ENCODE data around the gene ORC3.
"Not testable (repeated sequence)": the region's sequence is repeated elsewhere in the genome, so short reads cannot be mapped to it uniquely, and the experiment has no call there.

Gene ORC3

DNA sequence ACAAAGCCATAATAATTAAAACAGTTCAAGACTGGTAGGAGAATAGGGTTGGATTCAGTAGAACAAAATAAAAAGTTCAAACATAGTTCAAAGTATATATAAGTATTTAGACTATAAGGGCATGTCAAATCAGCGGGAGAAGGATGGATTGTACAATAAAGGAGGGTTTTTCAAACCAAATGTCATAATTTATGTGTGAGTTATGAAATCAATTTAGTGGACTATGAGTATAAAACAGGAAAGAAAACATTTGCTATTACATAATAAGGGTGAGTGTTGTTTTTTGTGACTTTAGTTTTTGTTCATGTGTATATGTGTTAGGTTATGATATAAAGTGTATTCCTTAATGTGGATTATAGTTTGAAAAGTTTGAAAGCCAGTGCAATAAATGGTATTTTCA, 10.6 kb downstream of the ORC3 start:
- DNase-seq (ENCODE audit: low read depth): no peak

DNA sequence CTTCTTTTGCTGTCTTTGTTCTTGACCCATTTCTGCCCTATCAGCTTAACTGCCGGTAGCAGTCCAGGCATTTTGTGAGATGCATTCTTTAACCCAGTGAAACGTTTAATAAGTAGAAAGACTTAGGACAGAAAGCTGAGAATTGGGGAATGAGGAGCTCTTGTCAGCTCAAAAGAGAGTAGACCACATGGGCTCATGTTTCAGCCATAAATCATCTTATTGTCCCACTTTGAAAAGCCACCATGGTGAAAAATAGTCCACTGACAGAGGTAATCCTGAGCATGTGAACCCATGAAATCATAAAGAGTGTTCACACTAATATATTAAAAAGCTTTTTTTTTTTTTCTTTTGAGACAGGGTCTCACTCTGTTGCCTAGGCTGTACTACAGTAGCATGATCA, 16.3 kb downstream of the ORC3 start:
- DNase-seq (ENCODE audit: low read depth): no peak

DNA sequence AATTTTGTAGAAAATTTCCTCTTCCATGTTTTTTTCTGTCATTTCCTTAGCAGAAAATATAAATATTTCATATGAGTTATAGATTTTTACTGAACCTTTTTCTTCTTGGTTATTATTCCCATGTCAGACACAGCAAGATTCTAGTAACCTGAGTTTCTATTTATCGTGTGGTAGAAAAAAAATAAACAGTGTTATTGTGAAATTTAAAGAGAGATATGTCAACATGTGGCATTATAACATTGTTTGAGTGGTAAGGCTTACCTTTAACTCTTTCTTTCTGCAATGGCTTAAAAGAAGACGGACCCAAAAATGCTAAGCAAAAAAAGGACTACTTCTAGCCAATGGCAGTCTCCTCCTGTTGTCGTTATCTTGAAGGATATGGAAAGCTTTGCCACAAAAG, 18.9 kb downstream of the ORC3 start:
- no peak for DNase-seq (ENCODE audit: low read depth)

DNA sequence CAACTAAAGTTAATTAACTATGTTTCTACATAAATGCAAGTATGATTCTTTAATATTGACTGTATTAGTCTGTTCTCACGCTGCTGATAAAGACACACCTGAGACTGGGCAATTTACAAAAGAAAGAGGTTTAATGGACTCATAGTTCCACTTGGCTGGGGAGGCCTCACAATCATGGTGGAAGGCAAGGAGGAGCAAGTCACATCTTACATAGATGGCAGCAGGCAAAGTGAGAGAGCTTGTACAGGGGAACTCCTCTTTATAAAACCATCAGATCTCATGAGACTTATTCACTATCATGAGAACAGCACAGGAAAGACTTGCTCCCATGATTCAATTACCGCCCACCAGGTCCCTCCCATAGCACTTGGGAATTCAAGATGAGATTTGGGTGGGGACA, 23.1 kb downstream of the ORC3 start:
- not testable (repeated sequence) for DNase-seq (ENCODE audit: low read depth)

DNA sequence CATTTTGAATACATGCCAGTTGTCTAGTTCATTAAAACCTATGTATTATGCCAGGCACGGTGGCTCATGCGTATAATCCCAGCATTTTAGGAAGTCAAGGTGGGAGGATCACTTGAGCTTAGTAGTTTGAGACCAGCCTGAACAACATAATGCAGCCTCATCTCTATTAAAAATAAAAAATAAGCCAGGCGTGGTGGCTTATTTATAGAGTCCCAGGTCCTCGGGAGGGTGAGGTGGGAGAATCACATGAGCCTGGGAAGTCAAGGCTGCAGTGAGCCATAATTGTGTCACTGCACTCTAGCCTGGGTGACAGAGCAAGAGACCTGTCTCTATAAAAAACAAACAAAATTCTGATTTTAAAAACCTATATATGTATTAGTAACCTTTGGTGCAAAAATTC, 27.5 kb downstream of the ORC3 start:
- no peak for DNase-seq (ENCODE audit: low read depth)

DNA sequence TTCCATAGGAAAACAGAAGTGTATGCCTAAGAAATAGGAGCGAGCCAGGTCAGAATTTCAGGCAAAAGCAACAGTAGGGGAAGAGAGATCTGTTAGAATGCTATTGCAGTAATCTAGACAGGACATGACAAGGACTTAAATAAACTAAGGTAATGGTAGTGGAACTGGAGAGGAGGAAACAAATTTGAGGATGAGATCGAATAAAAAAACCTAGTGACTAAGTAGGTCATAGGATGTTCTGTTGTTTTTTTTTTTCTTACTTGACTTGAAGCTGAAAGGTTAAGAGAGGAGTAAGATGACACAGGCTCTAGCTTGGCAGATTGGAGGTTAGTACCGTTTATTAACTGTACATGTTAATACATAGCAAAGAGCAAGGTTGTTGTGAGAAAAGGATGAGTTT, 28.6 kb downstream of the ORC3 start:
- no peak for DNase-seq (ENCODE audit: low read depth)

DNA sequence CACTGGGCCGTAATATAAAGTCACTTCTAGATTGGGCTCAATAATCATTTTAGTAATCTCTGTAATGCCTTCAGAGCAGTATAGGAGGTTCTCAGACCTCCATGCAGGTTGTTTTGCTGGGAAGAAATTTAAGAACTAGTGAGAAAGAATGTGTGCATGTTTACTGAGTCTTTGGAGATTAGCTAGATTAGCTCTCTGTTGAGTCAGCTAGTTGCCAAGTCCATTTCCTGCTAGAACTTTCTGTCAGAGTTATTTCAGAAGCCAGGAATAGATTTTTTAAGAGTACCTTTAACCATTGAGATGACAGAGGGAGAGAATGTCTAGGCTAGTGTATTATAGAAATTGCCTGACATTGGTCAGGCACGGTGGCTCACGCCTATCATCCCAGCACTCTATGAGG, 33.3 kb downstream of the ORC3 start:
- DNase-seq (ENCODE audit: low read depth): peak; percentile 81

DNA sequence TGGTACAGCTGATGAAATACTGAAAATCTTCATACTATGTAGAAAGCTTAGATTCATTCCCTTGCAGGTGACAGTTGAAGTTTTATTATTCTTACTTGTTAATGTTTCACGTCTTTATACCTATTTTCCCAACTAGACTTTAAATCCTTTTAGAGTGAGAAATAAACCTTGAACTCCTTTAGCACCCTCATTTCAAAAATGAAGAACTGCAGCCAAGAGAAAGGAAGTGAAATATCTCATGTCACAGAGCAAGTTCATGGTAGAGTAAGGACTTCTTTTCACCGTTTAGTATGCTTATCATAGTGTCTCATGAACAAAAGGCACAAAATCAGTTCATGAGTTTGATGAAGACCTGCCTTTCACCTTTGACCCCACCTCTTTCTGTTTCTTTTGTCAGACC, 38.5 kb downstream of the ORC3 start:
- no peak for DNase-seq (ENCODE audit: low read depth)

DNA sequence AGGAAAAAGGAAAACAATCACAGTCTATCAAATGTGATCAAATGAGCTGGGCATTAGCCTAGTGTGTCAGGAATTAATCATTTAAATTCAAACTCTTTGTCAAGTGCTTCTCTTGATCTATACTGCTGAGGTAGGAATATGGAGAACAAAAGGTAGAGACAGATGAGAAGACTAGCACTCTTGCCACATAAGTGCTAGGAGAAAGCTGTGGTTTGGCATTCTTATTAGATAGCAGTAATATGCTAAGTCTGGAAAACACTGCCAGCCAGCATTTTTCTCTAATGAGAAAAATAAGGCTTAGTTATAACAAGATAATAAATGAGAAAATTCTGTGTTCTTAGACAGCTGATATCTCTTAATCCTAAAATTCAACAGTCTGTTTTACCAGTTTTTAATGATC, 38.9 kb downstream of the ORC3 start:
- DNase-seq (ENCODE audit: low read depth): peak; percentile 88

DNA sequence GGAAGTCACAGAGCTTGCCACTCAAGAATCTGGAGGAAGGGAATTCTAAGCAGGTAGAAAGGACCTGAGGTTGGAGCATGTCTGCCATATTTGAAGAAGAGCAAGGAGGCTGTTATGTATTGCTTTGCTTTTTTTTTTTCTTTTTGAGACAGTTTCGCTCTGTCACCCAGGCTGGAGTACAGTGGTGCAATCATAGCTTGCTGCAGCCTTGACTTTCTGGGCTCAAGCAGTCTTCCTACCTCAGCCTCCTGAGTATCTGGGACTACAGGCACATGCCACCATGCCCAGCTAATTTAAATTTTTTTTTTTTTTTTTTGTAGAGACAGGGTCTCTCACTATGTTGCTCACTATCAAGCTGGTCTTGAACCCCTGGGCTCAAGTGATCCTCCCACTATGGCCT, 40.8 kb downstream of the ORC3 start:
- DNase-seq (ENCODE audit: low read depth): no peak

DNA sequence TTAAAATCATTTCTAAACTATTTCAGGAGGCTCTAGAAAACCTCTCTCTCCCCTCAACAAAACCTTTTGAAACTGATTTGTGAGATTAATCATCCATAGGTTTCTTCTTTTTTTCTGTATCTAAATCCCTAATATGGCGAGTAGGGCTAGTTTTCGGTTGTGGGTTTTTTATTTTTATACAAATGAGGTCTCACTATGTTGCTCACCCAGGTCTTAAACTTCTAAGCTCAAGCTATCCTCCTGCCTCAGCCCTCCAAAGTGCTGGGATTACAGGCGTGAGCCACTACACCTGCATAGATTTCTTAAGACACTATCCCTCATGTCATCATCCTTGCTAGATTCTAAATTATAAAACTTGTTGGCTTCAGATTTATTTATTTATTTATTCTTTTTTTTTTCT, 43.9 kb downstream of the ORC3 start:
- no peak for DNase-seq (ENCODE audit: low read depth)

DNA sequence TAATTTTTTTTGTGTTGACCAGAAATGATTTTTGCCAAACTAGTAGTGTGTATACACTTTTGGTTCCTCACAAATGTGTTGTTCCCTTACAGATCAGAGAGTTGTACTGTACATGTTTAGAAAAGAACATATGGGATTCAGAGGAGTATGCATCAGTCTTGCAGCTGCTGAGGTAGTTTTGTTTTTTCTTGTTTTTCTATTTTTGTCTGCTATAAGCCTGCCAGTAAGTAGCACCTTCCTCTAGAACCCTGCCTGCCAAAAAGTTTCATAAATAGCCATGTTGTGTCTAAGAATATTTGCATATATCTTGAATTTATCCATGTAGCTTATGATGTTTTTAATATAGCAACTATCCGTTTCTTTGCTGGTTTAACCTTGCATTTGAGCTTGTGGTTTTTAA, 46.4 kb downstream of the ORC3 start:
- DNase-seq (ENCODE audit: low read depth): no peak

DNA sequence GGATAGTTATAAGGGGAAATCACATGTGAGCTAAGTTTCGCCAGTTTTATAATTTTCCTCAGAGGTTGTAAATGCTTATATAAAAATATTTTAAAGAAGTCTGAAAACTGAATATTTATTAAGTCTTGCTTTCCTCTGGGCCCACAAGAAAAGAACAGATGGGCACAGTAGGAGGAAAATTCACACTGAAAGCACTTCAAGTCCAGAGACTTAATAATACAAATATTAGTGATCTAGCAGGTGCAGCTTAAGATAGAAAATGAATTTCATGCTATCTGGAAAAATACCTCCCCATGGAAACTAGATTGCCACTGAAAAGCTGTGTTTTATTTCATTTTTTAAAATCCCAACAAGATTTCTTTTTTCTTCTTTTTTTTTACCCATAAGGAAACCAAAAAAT, 47.2 kb downstream of the ORC3 start:
- DNase-seq (ENCODE audit: low read depth): no peak

DNA sequence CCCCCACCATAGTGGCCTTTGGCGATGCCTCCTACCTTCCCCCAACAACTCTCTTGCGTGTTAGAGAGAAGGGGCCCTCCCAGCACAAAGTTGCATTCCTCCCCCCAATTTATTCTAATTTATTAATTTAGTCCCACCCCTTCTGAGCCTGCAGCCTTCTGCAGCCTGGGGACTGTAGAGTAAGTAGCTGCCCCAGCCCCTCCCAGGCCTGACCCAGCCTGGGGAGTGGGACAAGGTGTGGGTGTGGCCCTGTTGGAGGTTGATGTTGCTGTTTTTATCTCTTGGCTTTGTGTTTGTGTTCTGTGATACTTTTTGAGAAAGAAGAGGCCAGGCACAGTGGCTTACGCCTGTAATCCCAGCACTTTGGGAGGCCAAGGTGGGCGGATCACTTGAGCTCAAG, 49.4 kb downstream of the ORC3 start:
- no peak for DNase-seq (ENCODE audit: low read depth)

DNA sequence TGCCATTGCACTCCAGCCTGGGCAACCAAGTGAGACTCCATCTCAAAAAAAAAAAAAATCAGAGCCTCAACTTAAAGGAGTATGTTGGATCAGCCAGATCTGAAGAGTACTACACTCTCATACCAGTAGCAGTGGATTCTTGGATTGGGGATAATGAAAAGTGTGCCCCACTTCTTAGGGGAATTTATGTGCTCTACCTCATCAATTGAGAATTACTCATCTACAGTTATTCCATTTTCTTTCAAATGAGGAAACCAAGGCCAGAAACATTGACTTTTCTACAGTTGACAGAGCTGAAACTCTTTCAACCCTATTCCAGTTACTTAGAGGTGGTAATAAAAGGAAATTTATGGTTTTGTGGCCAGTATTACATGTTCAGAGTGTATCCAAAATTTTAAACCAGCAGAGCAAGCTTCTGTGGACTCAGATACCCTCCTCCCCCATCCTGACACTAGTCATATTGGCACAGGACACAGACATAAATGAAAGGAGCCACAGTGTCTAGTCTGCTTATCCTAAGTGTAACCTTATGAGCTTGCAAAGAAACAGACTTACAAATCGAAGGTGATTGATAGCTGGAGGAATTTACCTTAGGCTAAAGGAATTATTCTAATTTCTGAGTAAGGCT, 51.2 kb downstream of the ORC3 start:
- no peak for DNase-seq (ENCODE audit: low read depth)

DNA sequence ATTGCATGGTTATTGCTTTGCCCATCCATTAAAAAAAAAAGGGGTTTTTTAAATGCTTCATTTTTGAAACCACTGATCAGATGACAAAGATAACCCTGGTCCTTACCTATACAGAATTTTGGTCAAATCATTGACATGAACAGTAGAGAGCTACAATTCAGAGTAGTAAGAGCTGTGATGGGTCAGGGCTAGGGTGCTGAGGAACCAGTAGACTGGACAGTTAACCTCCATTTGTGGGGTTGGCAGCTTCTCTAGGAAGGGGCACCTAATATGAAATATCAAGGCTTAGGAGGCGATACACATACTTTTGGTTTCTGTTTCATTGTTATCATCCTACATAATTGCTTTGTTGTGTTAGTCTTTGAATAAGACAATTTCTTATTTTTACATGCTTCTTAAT, 55.1 kb downstream of the ORC3 start:
- DNase-seq (ENCODE audit: low read depth): no peak

DNA sequence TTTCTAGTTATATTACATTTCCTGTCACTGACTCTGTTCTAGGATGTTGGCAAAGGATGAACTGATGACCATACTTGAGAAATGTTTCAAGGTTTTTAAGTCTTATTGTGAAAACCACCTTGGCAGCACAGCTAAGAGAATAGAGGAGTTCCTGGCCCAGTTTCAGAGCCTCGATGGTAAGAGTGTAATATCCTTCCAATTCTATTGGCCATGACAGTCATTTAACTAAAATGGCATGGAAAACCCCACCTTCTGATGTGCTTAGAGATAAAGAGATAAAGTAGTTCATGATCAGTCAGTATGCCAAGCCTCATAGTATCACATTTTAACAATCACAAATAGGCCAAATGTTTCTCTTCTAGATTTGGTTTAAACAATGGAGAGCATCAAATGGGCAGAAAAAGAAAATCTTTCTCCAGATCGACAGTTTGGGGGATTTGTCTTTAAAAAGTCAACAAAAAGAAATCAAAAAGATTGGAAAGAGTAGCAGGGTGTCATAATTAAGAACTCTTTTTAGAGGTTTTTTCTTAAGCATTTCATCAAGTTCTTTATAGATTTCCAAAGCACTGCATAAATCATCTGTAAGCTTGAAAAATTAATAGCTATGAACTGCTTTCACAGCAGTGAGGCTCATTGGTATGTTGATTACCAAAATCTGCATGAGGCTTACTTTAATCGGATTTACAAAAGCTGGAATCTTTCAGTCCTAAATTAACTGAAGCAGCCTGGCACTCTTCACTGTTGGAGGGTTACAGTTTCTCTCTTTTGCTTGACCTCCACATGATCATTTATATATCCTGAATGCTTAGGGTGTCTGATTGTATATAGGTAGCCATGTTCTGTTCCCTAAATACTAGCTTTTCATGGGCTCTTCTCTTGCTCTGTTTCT, 63.4 kb downstream of the ORC3 start:
- no peak for DNase-seq (ENCODE audit: low read depth)

DNA sequence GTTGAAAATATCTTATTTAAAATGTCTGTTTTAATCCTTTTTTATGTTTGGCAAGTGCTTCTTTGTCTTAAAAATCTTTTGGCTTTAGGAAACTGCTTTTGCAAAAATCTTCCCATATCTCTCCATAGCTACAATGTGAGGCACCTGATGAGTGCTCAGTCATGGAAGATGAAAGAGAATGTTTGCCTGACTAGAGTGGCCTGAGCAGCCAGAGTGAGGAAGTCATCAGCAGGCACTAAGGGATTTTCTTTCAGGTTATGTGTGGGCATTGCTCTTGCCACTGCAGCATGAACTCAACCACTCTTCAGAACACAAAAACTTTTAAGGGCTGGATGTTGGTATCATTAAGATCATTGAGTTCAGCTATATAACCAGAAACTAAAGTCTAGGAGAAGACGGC, 64.2 kb downstream of the ORC3 start:
- no peak for DNase-seq (ENCODE audit: low read depth)

DNA sequence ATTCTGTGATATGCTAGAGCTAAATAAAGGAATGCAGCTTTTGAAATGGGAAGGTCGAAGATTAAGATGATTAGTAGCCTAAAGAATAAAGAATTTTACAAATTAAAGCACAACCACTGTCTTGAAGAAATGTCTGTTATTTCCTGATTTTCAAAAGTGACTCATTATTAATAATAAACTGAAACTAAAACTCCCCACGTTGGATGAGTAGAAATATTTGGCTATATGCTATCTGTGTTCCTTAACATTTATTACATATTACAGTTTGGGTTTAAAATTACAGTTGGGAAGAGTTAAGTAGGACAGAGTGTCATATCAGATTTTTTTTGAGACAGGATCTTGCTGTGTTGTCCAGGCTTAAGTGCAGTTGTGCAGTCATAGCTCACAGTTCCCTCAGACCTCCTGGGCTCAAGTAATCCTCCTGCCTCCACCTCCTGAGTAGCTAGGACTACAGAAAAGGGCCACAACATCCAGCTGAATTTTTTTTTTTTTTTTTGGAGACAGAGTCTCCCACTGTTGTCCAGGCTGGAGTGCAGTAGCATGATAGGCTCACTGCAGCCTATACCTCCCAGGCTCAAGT, 65.0 kb downstream of the ORC3 start:
- no peak for DNase-seq (ENCODE audit: low read depth)

DNA sequence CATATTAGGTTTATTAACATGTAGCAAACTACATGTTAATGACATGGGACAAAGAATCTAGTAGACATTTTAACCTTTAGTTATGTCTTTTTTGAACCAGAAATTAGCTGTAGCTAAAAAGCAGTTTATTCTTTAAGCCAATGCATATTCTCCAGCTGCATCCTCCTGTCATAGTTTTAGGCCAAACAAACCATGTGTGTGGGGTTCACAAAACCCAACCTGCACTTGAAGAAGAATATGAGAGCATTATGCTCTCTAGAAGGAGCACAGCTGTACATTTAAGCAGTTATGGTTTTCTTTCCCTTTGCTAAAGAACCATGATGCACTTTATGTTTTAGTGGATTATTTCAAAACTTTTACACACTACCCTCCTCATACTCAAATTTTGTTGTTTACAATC, 65.9 kb downstream of the ORC3 start:
- DNase-seq (ENCODE audit: low read depth): no peak

DNA sequence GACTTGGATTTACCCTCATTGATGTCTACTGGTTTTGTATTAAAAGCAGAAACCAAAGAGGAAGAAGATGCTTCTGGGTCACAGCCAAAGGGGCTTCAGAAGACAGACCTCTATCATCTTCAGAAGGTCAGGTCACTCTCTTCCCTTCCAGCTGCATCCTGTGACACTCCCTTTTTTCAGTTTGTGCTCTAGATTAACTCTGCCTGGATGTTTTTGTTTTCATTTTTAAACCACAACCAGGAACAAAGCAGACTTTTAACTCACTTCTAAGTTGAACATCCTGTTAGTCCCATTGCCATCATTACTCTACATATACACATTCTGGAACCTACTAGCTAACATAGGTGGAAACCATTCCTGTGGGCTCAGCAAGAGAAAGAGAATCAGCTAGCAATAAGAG, 66.9 kb downstream of the ORC3 start:
- DNase-seq (ENCODE audit: low read depth): no peak

DNA sequence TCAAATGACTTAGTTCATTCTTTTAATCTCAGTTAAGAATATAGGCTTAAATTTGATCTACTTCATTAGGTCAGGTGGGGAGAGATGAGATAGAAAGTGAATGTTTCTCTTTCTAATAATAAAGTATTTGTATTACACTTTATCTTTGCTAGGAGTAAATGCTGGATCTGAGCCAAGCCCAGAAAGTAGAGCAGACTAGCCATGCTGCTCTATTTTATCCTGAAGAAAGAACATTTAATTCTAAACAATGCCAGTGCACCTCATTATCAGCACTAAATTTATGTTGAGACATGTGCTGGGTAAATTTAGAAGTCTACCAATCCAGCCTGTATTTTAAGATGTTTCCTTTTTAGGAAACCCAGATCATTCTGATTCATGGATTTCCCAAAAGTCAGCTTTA, 68.6 kb downstream of the ORC3 start:
- DNase-seq (ENCODE audit: low read depth): peak; percentile 59

DNA sequence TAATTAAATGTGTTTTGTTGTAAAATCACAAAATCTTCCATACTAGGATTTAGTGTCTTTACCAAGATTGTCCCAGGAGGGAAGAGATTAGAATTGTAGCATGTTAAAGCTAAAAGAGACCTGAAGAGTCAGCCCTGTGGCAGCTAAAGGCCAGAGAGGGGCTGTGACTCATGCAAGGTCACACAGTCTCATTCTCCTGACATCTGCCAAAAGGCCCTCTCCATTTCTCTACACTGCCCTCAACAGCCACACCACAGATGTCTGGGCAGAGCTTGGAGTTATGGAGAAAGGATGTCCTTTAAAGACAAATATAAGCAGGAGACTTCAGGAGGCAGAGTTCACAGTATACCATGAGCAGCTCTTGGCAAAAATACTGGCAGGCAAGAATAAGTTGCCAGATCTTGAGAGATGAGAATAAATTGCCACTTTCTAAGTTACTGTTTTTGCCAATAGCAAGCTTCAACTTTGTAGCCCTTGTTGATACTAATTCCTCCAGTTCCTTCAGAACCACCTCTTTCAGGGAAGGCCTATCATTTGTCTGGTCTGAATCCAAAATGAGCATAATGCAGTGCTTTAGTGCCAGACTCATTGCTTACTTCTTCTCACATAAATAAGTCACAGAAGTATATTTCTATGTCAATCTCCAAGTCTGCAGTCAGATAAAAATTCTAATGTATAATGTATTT, 70.4 kb downstream of the ORC3 start:
- DNase-seq (ENCODE audit: low read depth): peak; percentile 44
